ENCODE results near the gene OCRL.

DNA sequence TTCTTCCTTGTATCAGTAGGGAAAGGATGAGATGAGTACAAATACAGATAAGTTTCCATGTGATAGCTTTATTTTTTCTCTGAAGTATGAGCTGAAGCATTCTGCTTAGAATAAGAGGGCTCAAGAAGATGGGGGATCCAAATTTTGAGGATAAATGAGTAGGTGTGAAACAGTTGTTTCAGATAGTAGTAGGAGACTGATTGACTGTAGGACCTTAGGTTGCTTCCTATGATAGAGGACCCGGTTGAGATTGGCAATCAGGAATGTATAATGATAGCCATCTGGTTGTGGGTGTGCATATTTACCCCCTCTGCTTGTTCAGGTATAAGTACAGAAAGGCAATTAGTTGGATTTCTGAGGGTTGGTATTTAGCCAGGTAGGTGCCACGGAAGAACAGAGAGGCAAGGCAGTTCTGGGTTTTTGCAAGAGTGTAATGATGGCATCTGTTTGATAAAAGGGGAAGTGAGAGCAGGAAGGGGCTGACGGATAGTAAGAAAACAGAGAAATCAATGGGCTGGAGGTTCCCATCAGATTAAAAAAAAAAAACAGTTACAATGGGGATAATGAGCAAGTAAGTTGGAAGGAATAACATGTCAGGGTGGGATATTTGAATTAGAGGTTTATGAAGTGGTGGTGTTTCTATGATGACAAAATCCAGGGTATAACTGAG lies 13.7 kb downstream of the OCRL start:
- TF ChIP-seq SIN3A (IDR thresholded peaks at IDR 0.05; ENCODE audit: borderline replicate concordance, low read depth, low read length) = no peak
- TF ChIP-seq, protein P1, sequence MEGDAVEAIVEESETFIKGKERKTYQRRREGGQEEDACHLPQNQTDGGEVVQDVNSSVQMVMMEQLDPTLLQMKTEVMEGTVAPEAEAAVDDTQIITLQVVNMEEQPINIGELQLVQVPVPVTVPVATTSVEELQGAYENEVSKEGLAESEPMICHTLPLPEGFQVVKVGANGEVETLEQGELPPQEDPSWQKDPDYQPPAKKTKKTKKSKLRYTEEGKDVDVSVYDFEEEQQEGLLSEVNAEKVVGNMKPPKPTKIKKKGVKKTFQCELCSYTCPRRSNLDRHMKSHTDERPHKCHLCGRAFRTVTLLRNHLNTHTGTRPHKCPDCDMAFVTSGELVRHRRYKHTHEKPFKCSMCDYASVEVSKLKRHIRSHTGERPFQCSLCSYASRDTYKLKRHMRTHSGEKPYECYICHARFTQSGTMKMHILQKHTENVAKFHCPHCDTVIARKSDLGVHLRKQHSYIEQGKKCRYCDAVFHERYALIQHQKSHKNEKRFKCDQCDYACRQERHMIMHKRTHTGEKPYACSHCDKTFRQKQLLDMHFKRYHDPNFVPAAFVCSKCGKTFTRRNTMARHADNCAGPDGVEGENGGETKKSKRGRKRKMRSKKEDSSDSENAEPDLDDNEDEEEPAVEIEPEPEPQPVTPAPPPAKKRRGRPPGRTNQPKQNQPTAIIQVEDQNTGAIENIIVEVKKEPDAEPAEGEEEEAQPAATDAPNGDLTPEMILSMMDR (IDR thresholded peaks at IDR 0.05) = no peak
- no peak for TF ChIP-seq JUND (IDR thresholded peaks at IDR 0.05)
- no peak for TF ChIP-seq POLR2AphosphoS5 (IDR thresholded peaks at IDR 0.05; ENCODE audit: low read depth, low read length)
- TF ChIP-seq, protein P2, sequence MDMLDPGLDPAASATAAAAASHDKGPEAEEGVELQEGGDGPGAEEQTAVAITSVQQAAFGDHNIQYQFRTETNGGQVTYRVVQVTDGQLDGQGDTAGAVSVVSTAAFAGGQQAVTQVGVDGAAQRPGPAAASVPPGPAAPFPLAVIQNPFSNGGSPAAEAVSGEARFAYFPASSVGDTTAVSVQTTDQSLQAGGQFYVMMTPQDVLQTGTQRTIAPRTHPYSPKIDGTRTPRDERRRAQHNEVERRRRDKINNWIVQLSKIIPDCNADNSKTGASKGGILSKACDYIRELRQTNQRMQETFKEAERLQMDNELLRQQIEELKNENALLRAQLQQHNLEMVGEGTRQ (IDR thresholded peaks at IDR 0.05; ENCODE audit: borderline replicate concordance, low read depth, low read length) = no peak
- TF ChIP-seq RAD21 (IDR thresholded peaks at IDR 0.05; ENCODE audit: low read length) = no peak

Measured in SK-N-SH (cell line).